Superior temporal gyrus (tissue), 1 donor: ENCODE measurements around the gene ZNHIT1.

Source experiments
- DNase-seq: peaks from one replicate; pipeline ENCODE4 v3.0.0-alpha.2; 2016; ENCODE audit errors: extremely low spot score

The ZNHIT1 gene

GRCh38 chr7:101217388-101218235, at the start of gene ZNHIT1, which contains the start of gene PLOD3:
Gene ZNHIT1 (plus strand): TSS chr7:101218165. CDS start chr7:101218196, 31 bp downstream.
Gene PLOD3 (minus strand): TSS chr7:101217581. CDS start chr7:101217274, 307 bp downstream.
- DNase-seq, result peak; percentile 100

DNA sequence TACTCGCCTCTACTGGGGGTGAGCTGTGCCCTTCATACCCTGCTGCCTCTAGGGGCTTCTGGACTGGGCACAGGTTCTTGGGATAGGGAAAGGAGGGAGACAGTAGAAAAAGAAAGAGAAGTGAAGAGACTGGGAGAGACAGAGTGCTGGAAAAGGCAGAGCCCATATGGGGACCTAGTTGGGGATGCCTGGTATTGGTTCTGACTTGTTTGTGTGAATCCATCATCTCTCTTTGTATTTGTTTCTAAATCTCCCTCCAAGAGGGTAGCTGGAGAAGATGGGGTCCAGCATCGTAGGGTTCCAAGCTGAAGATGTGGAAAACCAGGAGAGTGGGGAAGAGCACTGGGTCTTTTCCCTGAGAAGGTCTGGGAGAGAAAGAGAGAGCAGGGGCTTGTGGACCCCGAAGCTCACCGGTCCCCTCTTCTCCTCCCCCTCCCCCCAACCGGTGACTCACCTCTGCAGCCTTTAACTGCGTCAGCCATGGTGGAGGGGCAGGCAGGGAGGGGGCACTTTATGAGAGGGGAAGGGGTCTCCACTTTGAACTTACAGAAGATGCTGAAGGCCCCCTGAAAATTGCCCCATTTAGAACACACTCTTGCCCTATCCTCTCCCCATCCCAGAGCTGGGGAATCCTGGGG, 49.4 kb upstream of the ZNHIT1 start:
- DNase-seq, result no peak

DNA sequence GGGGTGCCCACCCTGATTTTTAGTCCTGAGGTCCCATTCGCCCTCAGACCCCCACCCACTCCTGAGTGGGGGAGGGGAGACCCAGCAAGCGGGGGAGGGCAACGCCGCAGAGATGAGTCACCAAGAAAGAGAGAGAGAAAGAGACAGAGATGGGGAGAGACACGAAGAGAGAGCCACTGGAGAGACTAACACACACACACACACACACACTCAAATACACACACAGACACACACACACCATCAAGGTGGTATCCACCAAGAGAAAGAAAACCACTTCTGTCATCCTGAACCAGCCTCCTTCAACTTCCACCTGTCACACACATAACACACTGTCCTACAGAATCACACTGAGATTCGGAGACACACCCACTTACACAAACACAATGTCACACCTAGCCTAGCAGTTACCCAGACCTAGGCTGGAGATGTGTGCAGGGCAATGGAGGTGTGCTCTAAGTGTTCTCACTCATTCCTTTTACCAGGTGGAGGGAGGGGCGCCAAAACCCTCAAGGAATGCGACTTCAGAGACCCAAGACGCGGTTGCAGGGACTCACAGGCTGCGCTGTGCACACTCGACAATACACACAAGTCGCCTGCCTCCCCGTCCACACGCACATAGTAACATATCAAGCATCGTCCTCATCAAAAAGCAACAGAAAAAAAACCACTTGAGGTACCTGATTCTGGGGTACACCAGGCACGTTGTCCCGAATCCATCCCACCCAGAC, 48.7 kb upstream of the ZNHIT1 start:
- DNase-seq, result no peak

- peak; percentile 57 for DNase-seq
These were observed 48.0 kb upstream of the ZNHIT1 start for GRCh38 chr7:101169838-101170551.

DNA sequence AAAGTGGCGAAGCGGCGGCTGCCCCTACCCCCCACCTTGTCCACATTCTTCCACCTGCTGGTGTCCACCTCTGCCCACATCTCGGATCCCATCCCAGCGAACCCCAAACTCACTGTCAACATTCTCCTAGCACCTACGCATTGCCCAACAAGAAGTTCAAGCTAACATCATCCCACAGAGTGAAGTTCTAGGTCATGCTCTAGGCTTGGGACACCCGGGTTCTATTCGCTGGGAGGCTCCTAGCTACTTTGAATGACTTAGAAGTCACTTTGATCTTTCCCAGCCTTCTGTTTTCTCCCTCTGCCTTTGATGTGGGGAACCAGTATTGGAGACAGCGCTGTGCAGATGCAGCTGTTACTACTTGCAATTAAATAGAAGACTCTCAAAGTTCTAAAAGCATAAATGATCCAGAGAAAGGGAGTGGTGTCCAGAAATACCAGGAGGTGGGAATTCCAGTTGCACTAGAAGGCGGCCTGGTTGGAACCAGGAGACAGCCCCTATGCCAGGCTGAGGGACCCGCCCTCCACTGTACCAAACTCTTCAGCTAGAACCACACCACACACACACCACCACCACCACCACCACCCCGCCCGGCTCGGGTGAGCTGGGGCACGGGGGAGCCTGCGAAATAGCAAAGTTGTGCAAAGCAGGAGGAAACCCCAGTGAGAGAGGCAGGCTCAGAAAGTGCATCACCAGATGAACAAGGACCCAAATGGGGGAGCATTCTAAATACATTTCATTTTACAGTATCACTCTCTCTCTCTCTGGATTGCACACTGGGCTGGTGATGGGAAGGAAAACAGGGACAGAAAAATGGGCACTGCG, 47.1 kb upstream of the ZNHIT1 start:
- DNase-seq, result no peak

DNA sequence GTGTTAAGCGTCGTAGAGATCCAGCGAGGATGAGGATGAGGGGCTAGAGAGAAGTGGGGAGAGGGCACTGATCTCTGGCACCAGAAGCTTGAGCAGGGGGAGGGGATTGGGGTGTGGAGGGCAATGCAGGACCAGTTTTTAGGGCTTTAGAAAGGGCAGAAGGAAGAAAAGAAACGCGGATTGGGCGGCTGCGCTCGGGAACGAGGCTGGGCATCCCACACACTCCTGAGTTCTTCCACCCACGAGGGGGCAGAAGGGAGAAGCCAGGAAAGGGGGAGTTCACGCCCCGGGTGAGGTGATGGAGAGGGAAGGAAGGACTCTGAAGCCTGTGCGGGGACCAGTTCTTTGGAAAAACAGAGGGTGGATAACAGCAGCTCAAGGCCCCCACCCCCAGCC, 46.5 kb upstream of the ZNHIT1 start:
- DNase-seq, result no peak

- DNase-seq, result no peak
These were observed 45.7 kb upstream of the ZNHIT1 start for GRCh38 chr7:101172005-101172853.

DNA sequence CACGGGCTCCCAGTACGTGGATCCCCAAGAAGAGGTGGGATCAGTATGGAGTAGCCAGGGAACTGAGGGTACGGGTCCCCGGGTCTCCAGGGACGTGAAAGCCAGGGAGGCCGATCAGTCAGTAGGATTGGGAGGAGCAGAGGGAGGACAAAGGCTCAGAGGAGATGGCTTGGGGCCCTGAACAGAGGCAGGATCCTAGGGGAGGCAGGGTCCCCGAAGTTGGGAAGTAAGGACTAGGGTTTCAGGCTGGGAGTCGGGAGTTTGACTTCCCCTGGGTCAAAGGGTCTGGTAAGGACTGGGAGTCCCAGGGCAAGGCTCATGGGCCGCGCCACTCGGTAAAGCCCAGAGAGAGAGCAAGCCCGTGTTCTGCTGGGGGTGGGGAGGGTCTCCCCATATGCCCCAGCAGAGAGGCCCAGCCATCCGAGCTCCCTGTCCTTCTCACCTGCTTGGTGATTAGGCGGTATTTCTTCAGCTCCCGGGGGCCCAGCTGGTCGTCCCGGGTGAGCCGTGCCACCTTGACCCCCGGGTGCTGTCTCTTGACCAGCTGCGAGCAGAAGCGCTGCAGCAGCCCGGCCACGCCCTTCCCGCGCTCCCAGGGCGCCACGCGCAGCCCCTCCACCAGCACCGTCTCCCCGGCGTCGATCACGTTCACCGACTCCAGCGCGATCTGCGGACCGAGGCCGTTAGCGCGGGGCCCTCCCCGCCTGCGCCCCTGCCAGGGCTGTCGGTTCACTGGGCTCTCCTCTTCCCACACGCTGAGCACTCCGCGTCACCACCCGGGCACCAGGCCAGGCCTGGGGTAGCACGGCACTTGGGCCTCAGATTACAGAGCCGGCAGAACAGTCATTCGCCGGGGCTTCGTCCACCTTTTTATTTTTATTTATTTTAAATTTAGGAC, 44.9 kb upstream of the ZNHIT1 start:
- no peak for DNase-seq

GRCh38 chr7:101173752-101174244, 44.2 kb upstream of the ZNHIT1 start:
- no peak for DNase-seq

DNA sequence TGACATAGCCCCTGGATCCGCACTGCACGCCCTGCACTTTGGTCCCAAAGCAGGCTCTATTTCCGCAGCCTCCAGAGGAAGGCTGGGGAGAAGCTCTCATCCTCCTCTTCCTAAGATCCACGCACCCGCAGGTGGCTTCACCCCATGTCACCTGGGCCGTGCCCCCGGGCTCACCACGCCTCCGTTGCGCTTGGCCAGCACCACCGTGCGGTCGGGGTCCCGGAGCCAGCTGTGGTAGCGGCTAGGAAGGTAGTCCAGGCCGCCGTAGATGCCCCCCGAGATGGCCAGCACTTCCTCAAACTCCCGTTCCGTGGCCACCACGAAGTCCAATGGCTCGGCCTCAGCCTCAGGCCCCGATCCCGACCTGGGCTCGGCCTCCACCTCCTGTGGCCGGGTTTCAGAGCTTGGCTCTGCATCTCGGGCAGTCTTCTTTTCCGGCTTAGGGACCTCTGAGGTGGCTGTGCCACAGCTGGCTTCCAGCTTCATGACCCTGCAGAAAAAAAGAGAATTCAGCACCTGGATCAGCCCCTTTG, 43.6 kb upstream of the ZNHIT1 start:
- no peak for DNase-seq

DNA sequence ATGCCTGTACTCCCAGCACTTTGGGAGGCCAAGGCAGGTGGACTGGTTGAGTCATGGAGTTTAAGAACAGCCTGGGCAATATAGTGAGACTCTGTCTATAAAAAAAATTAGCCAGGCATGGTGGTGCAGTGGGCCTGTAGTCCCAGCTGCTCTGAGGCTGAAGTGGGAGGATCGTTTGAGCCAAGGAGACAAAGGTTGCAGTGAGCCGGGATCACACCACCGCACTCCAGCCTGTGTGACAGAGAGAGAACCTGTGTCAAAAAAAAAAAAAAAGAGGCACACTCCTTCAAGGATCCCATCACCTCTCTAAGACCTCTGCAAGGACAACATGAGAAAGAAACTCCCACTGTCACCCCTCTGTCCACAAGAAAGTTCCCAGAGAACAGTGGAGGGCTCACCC, 42.3 kb upstream of the ZNHIT1 start:
- no peak for DNase-seq

DNA sequence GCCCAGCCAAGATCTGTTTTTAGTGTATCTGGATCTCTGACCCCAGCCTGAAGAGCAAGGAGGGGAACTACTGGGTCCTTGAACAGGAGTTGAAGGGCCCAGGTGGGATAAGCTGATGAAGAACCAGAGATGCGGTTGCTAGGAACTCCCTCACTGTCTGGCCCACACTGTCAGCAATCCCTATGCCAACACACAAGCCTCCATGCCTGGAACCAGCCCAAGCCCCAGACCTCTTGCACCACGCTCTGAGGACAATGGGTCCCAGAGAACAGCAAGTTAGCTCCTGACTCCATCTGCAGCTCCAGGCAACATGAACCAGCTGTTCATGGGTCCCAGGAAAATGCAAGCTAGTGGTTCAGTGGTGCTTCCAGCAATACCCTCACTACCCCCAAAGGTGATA, 40.3 kb upstream of the ZNHIT1 start:
- no peak for DNase-seq

DNA sequence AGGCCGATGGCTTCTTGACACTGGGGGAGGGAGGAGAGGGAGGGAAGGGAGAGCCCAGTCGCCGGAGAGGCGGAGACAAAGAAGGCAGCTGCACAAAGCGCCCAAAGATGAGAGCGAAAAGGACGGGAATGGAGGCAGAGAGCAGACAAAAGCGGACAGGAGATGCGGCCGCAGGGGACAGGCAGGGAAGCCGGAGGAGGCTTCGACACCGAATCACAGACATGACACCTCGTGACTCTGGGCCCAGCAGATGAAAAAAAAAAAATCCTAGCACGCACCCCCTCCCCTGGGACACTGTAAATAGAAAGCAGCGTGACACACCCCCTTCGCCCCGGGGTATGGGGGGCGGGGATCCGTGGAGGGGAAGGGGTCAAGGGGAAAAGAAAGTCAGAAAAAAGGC, 38.8 kb upstream of the ZNHIT1 start:
- no peak for DNase-seq

DNA sequence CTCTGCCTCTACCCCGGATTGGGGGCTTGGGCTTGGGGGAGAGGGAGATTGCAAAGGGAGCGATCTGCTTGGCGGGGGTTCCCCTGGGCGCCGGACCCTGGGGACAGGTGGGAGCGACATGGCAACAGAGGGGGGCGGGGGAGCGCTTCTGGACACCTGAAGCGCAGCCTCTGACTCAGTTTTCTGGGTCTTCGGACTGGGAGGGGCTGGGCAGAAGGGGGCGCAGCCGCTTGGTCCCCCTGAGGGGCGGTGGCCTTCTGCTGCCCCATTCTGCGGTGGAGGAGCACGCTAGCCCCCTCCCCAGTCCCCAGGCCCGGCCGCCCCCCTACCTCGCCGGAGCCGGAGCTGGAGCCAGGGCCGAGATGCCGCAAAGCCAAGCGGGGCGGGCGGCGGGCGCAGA, 38.3 kb upstream of the ZNHIT1 start:
- no peak for DNase-seq

GRCh38 chr7:101180130-101180755, 37.7 kb upstream of the ZNHIT1 start, which contains the start of gene NAT16:
Gene NAT16 (minus strand): TSS chr7:101180293. CDS start chr7:101174807, 5,486 bp downstream.
- DNase-seq, result no peak

DNA sequence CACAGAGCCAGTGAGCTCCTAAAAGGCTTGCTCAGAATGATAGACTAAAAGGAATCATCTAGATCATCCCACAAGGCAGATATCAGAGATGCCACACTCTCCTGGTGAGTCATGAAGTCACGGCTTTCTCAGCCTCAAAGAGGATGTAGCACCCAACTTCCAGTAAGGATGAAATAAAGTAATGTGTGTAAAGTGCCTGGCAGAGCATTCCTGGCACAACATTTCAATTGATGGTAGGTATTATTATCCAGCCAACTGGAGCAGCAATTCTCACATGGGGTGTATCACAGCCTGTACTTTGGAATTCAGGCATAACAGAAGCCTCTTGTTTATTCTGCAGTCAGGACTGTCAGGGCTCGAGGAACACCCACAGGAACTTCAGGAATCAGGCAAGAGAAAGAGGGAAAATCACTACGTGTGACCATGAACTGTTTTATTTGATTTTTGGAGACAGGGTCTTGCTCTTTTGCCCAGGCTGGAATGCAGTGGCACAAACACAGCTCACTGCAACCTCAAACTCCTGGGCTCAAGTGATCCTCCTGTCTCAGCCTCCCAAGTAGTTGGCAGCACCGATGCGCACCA, 32.6 kb upstream of the ZNHIT1 start:
- DNase-seq, result peak; percentile 51

DNA sequence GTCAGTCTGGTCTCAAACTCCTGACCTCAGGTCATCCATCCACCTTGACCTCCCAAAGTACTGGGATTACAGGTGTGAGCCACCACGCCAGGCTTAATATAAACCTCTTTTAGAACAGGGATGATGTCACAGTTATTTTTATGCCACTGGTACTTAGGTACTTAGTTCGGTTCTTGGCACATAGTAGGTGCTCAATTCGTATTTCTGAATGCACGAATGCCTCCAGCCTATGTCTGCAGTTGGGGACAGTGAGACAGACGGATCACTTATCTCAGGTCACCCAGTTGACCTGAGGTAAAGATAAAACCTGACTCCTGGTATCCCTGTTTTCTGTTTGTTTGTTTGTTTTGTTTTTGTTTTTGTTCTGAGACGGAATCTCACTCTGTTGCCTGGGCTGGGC, 31.8 kb upstream of the ZNHIT1 start:
- no peak for DNase-seq
